Activated T-helper 1 cell treated with anti-CD3 and anti-CD28 coated beads, Interleukin-12 subunit alpha, Interleukin-12 subunit beta, Interleukin-2, Interleukin-4 antibody, amounts not matched to agents 30 ng/mL and 10 ng/mL and 1 ng/mL, durations not matched to agents 14 hours and 24 hours and 36 hours (primary cell): ENCODE results near the gene ABL1. TPM values are rescaled to one million over a fixed set of nuclear protein-coding genes. Genes with fewer than 3 reads are reported as not detected.

Experiments
- DNase-seq: peaks from one replicate; pipeline ENCODE4 v3.0.0; 2021; ENCODE audit warnings: low spot score
- H3K27ac Mint-ChIP-seq: one replicate; pipeline ENCODE4 v1.8.0; 2021; ENCODE audit warnings: mild to moderate bottlenecking, mixed read lengths
- H3K27me3 Mint-ChIP-seq: one replicate; pipeline ENCODE4 v1.8.0; 2022; ENCODE audit warnings: mild to moderate bottlenecking, moderate library complexity, mixed read lengths; ENCODE audit not compliant: insufficient read depth
- H3K36me3 Mint-ChIP-seq: one replicate; pipeline ENCODE4 v1.8.0; 2021; ENCODE audit warnings: low read depth, mixed read lengths
- H3K4me1 Mint-ChIP-seq: one replicate; pipeline ENCODE4 v1.8.0; 2021; ENCODE audit warnings: low read depth, mixed read lengths
- H3K4me3 Mint-ChIP-seq: one replicate; pipeline ENCODE4 v1.8.0; 2021; ENCODE audit warnings: mild to moderate bottlenecking, moderate library complexity, mixed read lengths
- H3K9me3 Mint-ChIP-seq: one replicate; pipeline ENCODE4 v1.8.0; 2021; ENCODE audit warnings: mixed read lengths
- intact Hi-C: fragments of 100-400 bp; cut with micrococcal nuclease; formaldehyde crosslinking; loops from one replicate; pipeline ENCODE4 v1.15.1; 2024
- total RNA-seq: library from RNA; stranded (reverse); gene quantifications from 2 replicates; pipeline ENCODE4 v1.2.3, GENCODE V29; 2022

The ABL1 gene
- total RNA-seq, 1 donor from 2014 or later: 34.2 TPM

GRCh38 chr9:130861372-130862180 lies 26.5 kb downstream of the ABL1 start:
- intact Hi-C loops: loop anchor here (2.0 kb wide), 1 partner anchor 401 kb away; no protein-coding TSS in a partner anchor
- DNase-seq: no peak
- H3K27me3 Mint-ChIP-seq: no peaks in the 10 kb centered on the region
- no peak overlapping the region for H3K4me3 Mint-ChIP-seq
- H3K4me1 Mint-ChIP-seq: no peaks in the 10 kb centered on the region
- no peaks in the 10 kb centered on the region for H3K36me3 Mint-ChIP-seq
- no peaks in the 10 kb centered on the region for H3K9me3 Mint-ChIP-seq
- H3K27ac Mint-ChIP-seq: no peak overlapping the region

GRCh38 chr9:130862217-130862616 lies 27.2 kb downstream of the ABL1 start:
- H3K4me1 Mint-ChIP-seq: peaks cover 2% of the 10 kb centered on the region
- no peak for DNase-seq
- no peak overlapping the region for H3K4me3 Mint-ChIP-seq
- no peaks in the 10 kb centered on the region for H3K36me3 Mint-ChIP-seq
- H3K27ac Mint-ChIP-seq: no peak overlapping the region
- intact Hi-C loops: loop anchor here (2.0 kb wide), 1 partner anchor 401 kb away; no protein-coding TSS in a partner anchor
- H3K9me3 Mint-ChIP-seq: no peaks in the 10 kb centered on the region
- no peaks in the 10 kb centered on the region for H3K27me3 Mint-ChIP-seq

DNA sequence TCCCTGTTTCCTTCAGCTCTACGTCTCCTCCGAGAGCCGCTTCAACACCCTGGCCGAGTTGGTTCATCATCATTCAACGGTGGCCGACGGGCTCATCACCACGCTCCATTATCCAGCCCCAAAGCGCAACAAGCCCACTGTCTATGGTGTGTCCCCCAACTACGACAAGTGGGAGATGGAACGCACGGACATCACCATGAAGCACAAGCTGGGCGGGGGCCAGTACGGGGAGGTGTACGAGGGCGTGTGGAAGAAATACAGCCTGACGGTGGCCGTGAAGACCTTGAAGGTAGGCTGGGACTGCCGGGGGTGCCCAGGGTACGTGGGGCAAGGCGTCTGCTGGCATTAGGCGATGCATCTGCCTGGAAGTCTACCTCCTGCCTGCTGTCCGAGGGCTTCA lies 27.7 kb downstream of the ABL1 start:
- intact Hi-C loops: loop anchor here (1.0 to 2.0 kb wide), 4 partner anchors 91 to 402 kb away; no protein-coding TSS in a partner anchor
- Mint-ChIP-seq H3K36me3 (no peaks in the 10 kb centered on the region), H3K9me3 (no peaks in the 10 kb centered on the region), H3K27me3 (no peaks in the 10 kb centered on the region), H3K27ac (no peak overlapping the region), H3K4me1 (peaks cover 4% of the 10 kb centered on the region), H3K4me3 (no peak overlapping the region)
- DNase-seq: no peak

GRCh38 chr9:130864541-130864940 lies 29.5 kb downstream of the ABL1 start:
- intact Hi-C loops: no loop called here

DNA sequence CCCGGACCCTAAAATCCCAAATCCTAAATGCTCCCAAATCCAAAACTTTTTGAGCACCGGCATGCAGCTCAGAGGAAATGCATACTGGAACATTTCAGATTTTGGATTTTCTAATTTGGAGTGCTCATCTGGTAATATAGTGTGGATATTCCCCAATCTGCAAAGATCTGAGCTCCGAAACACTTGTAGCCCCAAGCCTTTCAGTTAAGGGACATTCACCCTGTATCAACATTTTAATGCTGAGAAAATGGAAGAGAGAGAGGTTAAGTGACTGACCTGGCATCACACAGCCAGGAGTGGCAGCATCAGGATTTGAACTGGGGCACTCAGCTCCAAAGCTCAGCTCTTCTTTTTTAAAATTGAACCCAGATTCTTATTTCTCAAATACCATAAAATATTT lies 30.9 kb downstream of the ABL1 start:
- no peaks in the 10 kb centered on the region for H3K36me3 Mint-ChIP-seq
- H3K9me3 Mint-ChIP-seq: no peaks in the 10 kb centered on the region
- intact Hi-C loops: loop anchor here (1.0 to 2.0 kb wide), 2 partner anchors 75 to 133 kb away; no protein-coding TSS in a partner anchor
- H3K4me1 Mint-ChIP-seq: peaks cover 4% of the 10 kb centered on the region
- no peak overlapping the region for H3K4me3 Mint-ChIP-seq
- H3K27me3 Mint-ChIP-seq: no peaks in the 10 kb centered on the region
- DNase-seq: no peak
- no peak overlapping the region for H3K27ac Mint-ChIP-seq

More at GRCh38 chr9:130864541-130864940, 29.5 kb downstream of the ABL1 start:
- Mint-ChIP-seq H3K27me3 (no peaks in the 10 kb centered on the region), H3K4me1 (peaks cover 4% of the 10 kb centered on the region), H3K9me3 (no peaks in the 10 kb centered on the region), H3K36me3 (no peaks in the 10 kb centered on the region), H3K4me3 (no peak overlapping the region), H3K27ac (no peak overlapping the region)
- DNase-seq: no peak

DNA sequence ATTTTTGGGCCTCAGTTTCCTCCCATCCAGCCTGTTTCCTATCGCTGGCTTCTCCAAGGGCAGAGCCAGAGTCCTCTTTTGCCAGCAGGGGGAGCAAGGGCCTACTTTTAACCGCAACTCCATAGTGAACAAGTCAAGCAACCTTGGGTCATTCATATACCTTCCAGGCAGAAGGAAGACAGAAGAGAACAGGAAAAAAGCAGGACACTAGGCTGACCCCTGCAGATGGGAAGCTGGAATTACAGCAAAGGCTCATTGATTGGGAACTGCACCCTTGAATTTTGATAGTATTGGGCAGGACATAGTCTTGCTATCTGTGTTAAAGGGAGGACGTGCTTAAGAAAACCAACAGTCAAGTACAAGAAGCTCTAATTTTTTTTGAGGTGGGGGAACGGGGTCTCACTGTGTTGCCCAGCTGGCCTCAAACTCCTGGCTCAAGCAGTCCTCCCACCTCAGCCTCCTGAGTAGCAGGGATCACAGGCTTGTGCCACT lies 31.5 kb downstream of the ABL1 start:
- H3K9me3 Mint-ChIP-seq: no peaks in the 10 kb centered on the region
- H3K27me3 Mint-ChIP-seq: no peaks in the 10 kb centered on the region
- peaks cover 4% of the 10 kb centered on the region for H3K4me1 Mint-ChIP-seq
- peak; percentile 25 for DNase-seq
- intact Hi-C loops: loop anchor here (1.0 to 2.0 kb wide), 2 partner anchors 75 to 132 kb away; no protein-coding TSS in a partner anchor
- no peak overlapping the region for H3K27ac Mint-ChIP-seq
- no peak overlapping the region for H3K4me3 Mint-ChIP-seq
- H3K36me3 Mint-ChIP-seq: no peaks in the 10 kb centered on the region

DNA sequence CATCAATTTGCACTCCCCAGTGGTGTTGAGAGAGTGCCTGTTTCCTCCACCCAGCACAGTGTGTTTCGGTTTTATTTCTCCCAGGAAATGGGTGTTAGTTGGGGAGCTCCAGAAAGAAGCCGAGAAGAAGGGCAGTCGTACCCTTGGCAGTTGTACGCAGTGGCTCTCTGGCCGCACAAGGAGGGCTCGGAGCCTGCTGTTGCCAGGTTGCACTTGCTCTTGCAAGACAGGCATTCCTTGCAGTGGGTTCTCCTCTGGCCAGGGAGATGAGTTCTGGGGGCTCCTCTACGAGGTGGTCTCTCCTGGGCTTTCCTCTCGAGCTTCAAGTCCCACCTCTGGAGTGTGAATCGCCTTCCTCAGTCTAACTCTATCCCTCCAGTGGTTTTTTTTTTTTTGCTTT lies 32.5 kb downstream of the ABL1 start:
- peaks cover 4% of the 10 kb centered on the region for H3K36me3 Mint-ChIP-seq
- H3K9me3 Mint-ChIP-seq: no peaks in the 10 kb centered on the region
- intact Hi-C loops: loop anchor here (2.0 kb wide), 1 partner anchor 131 kb away; no protein-coding TSS in a partner anchor
- peaks cover 4% of the 10 kb centered on the region for H3K4me1 Mint-ChIP-seq
- H3K4me3 Mint-ChIP-seq: no peak overlapping the region
- no peak overlapping the region for H3K27ac Mint-ChIP-seq
- no peak for DNase-seq
- no peaks in the 10 kb centered on the region for H3K27me3 Mint-ChIP-seq

DNA sequence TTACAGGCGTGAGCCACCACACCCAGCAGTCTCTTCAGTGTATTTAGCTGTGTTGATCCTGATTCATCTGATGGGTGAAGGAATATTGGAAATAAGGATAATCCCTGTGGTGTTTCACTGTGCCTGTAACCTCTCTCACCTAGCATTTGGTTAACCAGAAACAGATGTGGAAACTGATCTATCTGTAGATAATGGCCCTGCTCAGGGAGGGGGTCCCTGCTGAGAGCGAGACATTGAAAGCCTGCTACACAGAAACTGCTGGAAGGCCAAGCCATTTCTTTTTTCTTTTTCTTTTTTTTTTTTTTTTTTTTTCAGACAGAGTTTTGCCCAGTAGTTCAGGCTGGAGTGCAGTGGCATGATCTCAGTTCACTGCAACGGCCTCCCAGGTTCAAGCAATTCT lies 33.2 kb downstream of the ABL1 start:
- no peak overlapping the region for H3K27ac Mint-ChIP-seq
- no peaks in the 10 kb centered on the region for H3K9me3 Mint-ChIP-seq
- intact Hi-C loops: no loop called here
- no peaks in the 10 kb centered on the region for H3K27me3 Mint-ChIP-seq
- DNase-seq: no peak
- H3K4me3 Mint-ChIP-seq: no peak overlapping the region
- peaks cover 4% of the 10 kb centered on the region for H3K4me1 Mint-ChIP-seq
- H3K36me3 Mint-ChIP-seq: peaks cover 4% of the 10 kb centered on the region

- intact Hi-C loops: no loop called here
- Mint-ChIP-seq H3K4me1 (peaks cover 4% of the 10 kb centered on the region), H3K36me3 (peaks cover 10% of the 10 kb centered on the region), H3K9me3 (no peaks in the 10 kb centered on the region), H3K4me3 (no peak overlapping the region), H3K27ac (no peak overlapping the region), H3K27me3 (no peaks in the 10 kb centered on the region)
- DNase-seq: no peak
These were observed 34.2 kb downstream of the ABL1 start for GRCh38 chr9:130869250-130869649.

DNA sequence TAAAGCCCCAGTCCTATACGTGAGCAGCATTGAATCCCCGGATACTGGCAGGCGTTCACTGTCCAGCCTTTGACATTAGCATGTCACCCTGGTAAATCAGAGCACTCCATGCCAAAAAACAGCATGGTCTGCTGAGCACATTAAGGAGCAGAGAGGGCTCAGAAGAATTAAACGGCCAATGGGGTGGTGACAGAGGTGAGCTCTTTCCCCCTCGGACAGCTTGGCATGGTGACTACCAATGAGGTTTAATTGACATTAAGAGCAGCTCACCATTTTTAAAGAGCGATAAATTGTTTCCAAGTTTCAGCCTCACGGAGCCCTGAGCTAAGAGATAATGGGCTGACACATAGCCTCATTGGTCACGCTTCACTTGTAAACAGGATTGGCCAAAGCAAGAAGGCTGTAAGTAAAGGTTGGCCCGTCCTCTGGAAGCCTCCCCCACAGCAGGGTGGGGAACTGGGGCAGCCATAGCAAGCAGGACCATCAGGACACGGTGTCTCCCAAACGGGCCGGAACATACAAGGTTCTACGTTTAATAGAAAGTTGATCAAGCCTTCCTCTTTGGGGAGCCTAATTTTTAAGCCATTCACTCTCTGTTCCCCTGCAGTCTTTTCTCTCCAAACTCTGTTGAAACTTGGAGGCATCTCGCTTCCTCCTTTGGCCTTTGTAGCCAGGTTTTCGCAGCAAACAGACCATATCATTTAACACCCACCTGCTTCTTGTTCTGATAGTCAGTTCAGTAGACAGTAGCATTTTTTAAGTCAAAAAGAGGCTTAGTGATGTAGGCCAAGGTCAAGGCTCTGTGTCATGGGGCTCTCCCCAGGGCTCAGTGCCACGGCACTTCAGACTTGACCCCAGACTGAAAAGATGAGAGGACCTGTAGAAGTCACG lies 35.7 kb downstream of the ABL1 start:
- intact Hi-C loops: loop anchor here (1.0 kb wide), 1 partner anchor 71 kb away; no protein-coding TSS in a partner anchor
- no peak overlapping the region for H3K4me3 Mint-ChIP-seq

GRCh38 chr9:130871395-130872062 lies 36.5 kb downstream of the ABL1 start:
- no peak overlapping the region for H3K4me3 Mint-ChIP-seq
- intact Hi-C loops: no loop called here
- DNase-seq: no peak
- H3K4me1 Mint-ChIP-seq: peaks cover 4% of the 10 kb centered on the region
- no peaks in the 10 kb centered on the region for H3K27me3 Mint-ChIP-seq
- H3K36me3 Mint-ChIP-seq: peaks cover 10% of the 10 kb centered on the region
- H3K27ac Mint-ChIP-seq: no peak overlapping the region
- no peaks in the 10 kb centered on the region for H3K9me3 Mint-ChIP-seq

More for the DNA sequence above, 35.7 kb downstream of the ABL1 start:
- no peaks in the 10 kb centered on the region for H3K9me3 Mint-ChIP-seq
- DNase-seq: no peak
- H3K36me3 Mint-ChIP-seq: peaks cover 10% of the 10 kb centered on the region
- peaks cover 4% of the 10 kb centered on the region for H3K4me1 Mint-ChIP-seq
- H3K27ac Mint-ChIP-seq: no peak overlapping the region
- no peaks in the 10 kb centered on the region for H3K27me3 Mint-ChIP-seq

DNA sequence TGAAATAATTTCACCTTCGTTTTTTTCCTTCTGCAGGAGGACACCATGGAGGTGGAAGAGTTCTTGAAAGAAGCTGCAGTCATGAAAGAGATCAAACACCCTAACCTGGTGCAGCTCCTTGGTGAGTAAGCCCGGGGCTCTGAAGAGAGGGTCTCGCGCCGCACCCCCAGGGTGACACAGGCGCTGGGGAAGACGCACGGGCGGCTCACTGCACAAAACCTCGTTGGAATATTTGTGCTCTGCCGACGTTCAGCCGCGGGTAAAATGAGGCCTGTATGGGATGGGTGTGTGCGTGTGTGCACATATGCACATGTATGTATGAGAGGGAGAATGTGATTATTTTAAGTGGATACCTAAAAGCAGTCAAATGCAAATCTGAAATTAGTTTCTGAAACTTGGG lies 37.0 kb downstream of the ABL1 start:
- H3K4me3 Mint-ChIP-seq: no peak overlapping the region
- no peaks in the 10 kb centered on the region for H3K9me3 Mint-ChIP-seq
- H3K27me3 Mint-ChIP-seq: no peaks in the 10 kb centered on the region
- H3K36me3 Mint-ChIP-seq: peaks cover 10% of the 10 kb centered on the region
- no peak overlapping the region for H3K27ac Mint-ChIP-seq
- H3K4me1 Mint-ChIP-seq: peaks cover 4% of the 10 kb centered on the region
- no peak for DNase-seq
- intact Hi-C loops: no loop called here
